Brain microvascular endothelial cell (primary cell): Measurements from ENCODE around the gene GABRB1.

Experiments used
- DNase-seq: peaks from one replicate; pipeline ENCODE4 v3.0.0-alpha.2; 2020
- H3K27ac ChIP-seq: fragments of 250-450 bp; sonication (Bioruptor Pico); 2 replicates; pipeline ENCODE4 v1.5.1; 2020; ENCODE audit warnings: mild to moderate bottlenecking, moderate library complexity
- H3K27me3 ChIP-seq: fragments of 250-450 bp; sonication (Bioruptor Pico); replicated peaks from 2 replicates; pipeline ENCODE4 v1.5.1; 2020; ENCODE audit warnings: mild to moderate bottlenecking
- H3K36me3 ChIP-seq: fragments of 250-450 bp; sonication (Bioruptor Pico); replicated peaks from 2 replicates; pipeline ENCODE4 v1.5.1; 2020; ENCODE audit warnings: mild to moderate bottlenecking
- H3K4me3 ChIP-seq: 2 replicates; pipeline ENCODE4 v1.5.1; 2011; ENCODE audit warnings: low read depth, mild to moderate bottlenecking, control low read depth, low read length, moderate library complexity
- in situ Hi-C: cut with HindIII; loops from 2 replicates; pipeline ENCODE4 v1.10.0; 2017; ENCODE audit warnings: low sequenced_read_pairs, low pct_ligation_motif_present
- TF ChIP-seq, protein P1 (sequence below): IDR thresholded peaks from 2 replicates; pipeline ENCODE4 v1.5.1; 2011; ENCODE audit warnings: low read depth, mild to moderate bottlenecking, moderate library complexity, low read length, control low read depth, inconsistent platforms; ENCODE audit errors: missing control alignments

GABRB1 gene

GRCh38 chr4:47143261-47143660 is 111.9 kb downstream of the GABRB1 start:
- Histone ChIP-seq H3K36me3 (no peaks in the 10 kb centered on the region), H3K4me3 (no peak overlapping the region), H3K27ac (no peak overlapping the region), H3K27me3 (no peaks in the 10 kb centered on the region)
- DNase-seq: no peak
- TF ChIP-seq, protein P1, sequence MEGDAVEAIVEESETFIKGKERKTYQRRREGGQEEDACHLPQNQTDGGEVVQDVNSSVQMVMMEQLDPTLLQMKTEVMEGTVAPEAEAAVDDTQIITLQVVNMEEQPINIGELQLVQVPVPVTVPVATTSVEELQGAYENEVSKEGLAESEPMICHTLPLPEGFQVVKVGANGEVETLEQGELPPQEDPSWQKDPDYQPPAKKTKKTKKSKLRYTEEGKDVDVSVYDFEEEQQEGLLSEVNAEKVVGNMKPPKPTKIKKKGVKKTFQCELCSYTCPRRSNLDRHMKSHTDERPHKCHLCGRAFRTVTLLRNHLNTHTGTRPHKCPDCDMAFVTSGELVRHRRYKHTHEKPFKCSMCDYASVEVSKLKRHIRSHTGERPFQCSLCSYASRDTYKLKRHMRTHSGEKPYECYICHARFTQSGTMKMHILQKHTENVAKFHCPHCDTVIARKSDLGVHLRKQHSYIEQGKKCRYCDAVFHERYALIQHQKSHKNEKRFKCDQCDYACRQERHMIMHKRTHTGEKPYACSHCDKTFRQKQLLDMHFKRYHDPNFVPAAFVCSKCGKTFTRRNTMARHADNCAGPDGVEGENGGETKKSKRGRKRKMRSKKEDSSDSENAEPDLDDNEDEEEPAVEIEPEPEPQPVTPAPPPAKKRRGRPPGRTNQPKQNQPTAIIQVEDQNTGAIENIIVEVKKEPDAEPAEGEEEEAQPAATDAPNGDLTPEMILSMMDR: no peak
- in situ Hi-C loops: no loop called here

DNA sequence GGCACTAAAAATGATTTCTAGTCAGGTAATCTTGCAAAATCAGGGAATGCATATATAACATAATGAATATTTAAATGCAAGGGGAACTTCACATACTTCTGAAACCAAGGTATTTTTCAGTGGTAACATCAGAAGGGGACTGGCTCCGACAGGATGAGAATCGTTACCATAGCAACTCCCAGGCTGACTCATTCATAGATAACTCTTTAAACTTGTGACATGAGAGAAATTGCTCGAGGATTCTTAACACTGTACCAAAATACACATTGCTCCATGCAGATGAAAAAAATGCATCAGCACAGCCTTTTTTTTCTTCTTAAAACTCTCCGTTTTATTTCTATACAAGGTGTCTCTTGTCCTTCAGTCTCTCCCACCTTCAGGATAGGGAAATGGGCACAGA is 114.3 kb downstream of the GABRB1 start:
- no peak overlapping the region for H3K27ac ChIP-seq
- TF ChIP-seq, protein P1: no peak
- H3K27me3 ChIP-seq: no peaks in the 10 kb centered on the region
- in situ Hi-C loops: no loop called here
- H3K36me3 ChIP-seq: no peaks in the 10 kb centered on the region
- no peak overlapping the region for H3K4me3 ChIP-seq
- DNase-seq: peak; percentile 94

GRCh38 chr4:47154816-47155370 is 123.5 kb downstream of the GABRB1 start:
- no peak for DNase-seq
- Histone ChIP-seq H3K36me3 (no peaks in the 10 kb centered on the region), H3K27ac (no peak overlapping the region), H3K4me3 (no peak overlapping the region), H3K27me3 (no peaks in the 10 kb centered on the region)
- in situ Hi-C loops: no loop called here
- TF ChIP-seq, protein P1: no peak

- in situ Hi-C loops: no loop called here
- TF ChIP-seq, protein P1: no peak
- no peak overlapping the region for H3K4me3 ChIP-seq
- DNase-seq: no peak
- H3K27ac ChIP-seq: no peak overlapping the region
- no peaks in the 10 kb centered on the region for H3K36me3 ChIP-seq
- no peaks in the 10 kb centered on the region for H3K27me3 ChIP-seq
These were observed 124.6 kb downstream of the GABRB1 start for GRCh38 chr4:47155919-47156318.

- H3K27ac ChIP-seq: no peak overlapping the region
- in situ Hi-C loops: no loop called here
- DNase-seq: no peak
- H3K36me3 ChIP-seq: no peaks in the 10 kb centered on the region
- H3K27me3 ChIP-seq: no peaks in the 10 kb centered on the region
- H3K4me3 ChIP-seq: no peak overlapping the region
- TF ChIP-seq, protein P1: no peak
These were observed 128.7 kb downstream of the GABRB1 start for GRCh38 chr4:47160095-47160494.
